T-helper 2 cell treated with Interferon-gamma antibody and Interleukin-4, amounts not matched to agents 5 μg/mL and 100 μg/mL, for 36 hours (primary cell): ENCODE measurements around the gene MRPL32.
A peak's percentile ranks its signal among the peaks of the same experiment; 100 is the strongest.
"Not testable (repeated sequence)": the region's sequence is repeated elsewhere in the genome, so short reads cannot be mapped to it uniquely, and the experiment has no call there.

Experiments used
- DNase-seq: peaks from one replicate; pipeline ENCODE4 v3.0.0; 2021; ENCODE audit warnings: low spot score
- H3K27ac Mint-ChIP-seq: one replicate; pipeline ENCODE4 v1.8.0; 2021; ENCODE audit warnings: mild to moderate bottlenecking, mixed read lengths
- H3K27me3 Mint-ChIP-seq: one replicate; pipeline ENCODE4 v1.8.0; 2021; ENCODE audit warnings: low read depth, mixed read lengths
- H3K36me3 Mint-ChIP-seq: one replicate; pipeline ENCODE4 v1.8.0; 2021; ENCODE audit warnings: low read depth, mixed read lengths
- H3K4me1 Mint-ChIP-seq: one replicate; pipeline ENCODE4 v1.8.0; 2021; ENCODE audit warnings: low read depth, mixed read lengths
- H3K4me3 Mint-ChIP-seq: one replicate; pipeline ENCODE4 v1.8.0; 2022; ENCODE audit warnings: mild to moderate bottlenecking, moderate library complexity, mixed read lengths
- H3K9me3 Mint-ChIP-seq: one replicate; pipeline ENCODE4 v1.8.0; 2021; ENCODE audit warnings: mixed read lengths

Gene MRPL32

DNA sequence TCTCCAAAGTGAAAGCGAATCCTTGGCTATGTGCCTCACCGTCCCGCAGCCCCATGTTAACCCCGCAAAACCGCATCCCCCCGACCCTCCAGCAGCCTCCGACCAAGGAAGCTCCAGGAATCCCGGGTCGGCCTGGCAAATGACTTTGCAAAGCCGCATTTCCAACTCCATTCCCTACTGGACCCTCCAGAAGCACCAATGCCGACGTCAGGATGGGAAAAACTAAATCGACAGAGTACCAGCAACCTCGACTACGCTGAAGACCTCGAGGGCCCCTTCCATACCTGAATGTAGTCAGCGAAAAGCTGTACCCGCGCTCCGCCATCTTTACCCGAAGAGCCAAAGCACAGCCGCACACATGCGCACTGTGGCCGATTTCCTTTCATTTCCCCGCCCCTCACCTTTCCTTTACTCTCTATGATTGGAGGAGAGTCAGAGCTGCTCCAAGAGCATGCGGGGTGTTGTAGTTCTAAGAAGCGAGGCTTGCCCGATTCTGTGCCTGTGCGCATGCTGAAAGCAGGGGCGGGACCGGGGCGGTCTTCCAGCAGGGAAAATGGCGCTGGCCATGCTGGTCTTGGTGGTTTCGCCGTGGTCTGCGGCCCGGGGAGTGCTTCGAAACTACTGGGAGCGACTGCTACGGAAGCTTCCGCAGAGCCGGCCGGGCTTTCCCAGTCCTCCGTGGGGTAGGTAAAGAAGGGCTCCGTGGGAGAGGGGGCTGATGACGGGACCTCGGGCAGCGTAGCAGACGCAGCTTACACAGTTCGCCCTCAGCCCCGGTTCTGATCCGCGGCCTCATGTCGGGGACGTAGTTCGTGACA is at the start of gene MRPL32, which contains the start of gene PSMA2:
TSS of gene MRPL32 (plus strand) at position 543 of the 818 bp plus-strand sequence. CDS start at position 554, 11 bp downstream.
TSS of gene PSMA2 (minus strand) at position 341 of the 818 bp plus-strand sequence. CDS start at position 325, 16 bp downstream.
- Mint-ChIP-seq H3K4me3 (peak within 1 kb of the TSS; percentile 96), H3K9me3 (no peaks in the 10 kb centered on the region), H3K36me3 (peaks cover 39% of the 10 kb centered on the region), H3K27ac (peak within 1 kb of the TSS; percentile 99), H3K27me3 (no peaks in the 10 kb centered on the region), H3K4me1 (peaks cover 48% of the 10 kb centered on the region)
- DNase-seq = peak; percentile 96

GRCh38 chr7:42883950-42884349 is 48.2 kb upstream of the MRPL32 start:
- H3K4me3 Mint-ChIP-seq = no peak overlapping the region
- peaks cover 6% of the 10 kb centered on the region for H3K27me3 Mint-ChIP-seq
- H3K36me3 Mint-ChIP-seq = no peaks in the 10 kb centered on the region
- H3K27ac Mint-ChIP-seq = no peak overlapping the region
- H3K4me1 Mint-ChIP-seq = peaks cover 14% of the 10 kb centered on the region
- H3K9me3 Mint-ChIP-seq = no peaks in the 10 kb centered on the region
- DNase-seq = no peak

- not testable (repeated sequence) for H3K4me3 Mint-ChIP-seq, H3K27me3 Mint-ChIP-seq, H3K9me3 Mint-ChIP-seq, DNase-seq, H3K36me3 Mint-ChIP-seq, H3K27ac Mint-ChIP-seq
- H3K4me1 Mint-ChIP-seq = peaks cover 16% of the 10 kb centered on the region
Measured at GRCh38 chr7:42885183-42885582, 47.0 kb upstream of the MRPL32 start.

- no peak for DNase-seq
- Mint-ChIP-seq H3K36me3 (no peaks in the 10 kb centered on the region), H3K27ac (no peak overlapping the region), H3K4me1 (peaks cover 16% of the 10 kb centered on the region), H3K4me3 (no peak overlapping the region), H3K9me3 (no peaks in the 10 kb centered on the region), H3K27me3 (peaks cover 4% of the 10 kb centered on the region)
Measured at GRCh38 chr7:42886129-42886528, 46.0 kb upstream of the MRPL32 start.

DNA sequence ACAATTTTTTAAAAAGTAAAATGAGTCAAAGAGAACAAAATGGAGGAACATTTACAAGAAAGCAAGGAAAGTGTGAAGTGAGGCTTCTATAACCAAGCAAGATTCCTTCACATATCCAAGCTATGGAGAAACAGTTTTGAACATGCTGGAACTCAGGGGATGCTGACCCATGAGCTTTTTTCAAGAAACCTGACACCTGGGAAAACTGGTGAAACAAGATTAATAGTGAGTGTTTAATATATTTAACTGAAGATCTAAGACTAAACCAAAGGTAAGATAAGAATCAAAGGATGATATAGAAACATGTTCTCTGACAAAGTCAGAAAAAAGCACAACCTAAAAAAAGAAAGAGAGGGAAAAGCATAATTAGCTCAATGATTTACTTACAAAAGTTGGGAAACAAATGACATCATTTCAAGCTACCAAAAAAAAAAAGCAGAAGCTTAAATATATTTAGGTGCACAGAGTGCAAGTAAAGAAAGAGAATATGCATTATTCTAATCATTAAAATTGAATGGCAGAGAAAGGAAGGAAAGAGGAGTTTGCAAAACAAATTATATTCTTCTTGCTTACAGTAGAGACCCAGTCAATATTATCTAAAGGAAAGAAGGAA is 45.2 kb upstream of the MRPL32 start:
- no peak for DNase-seq
- Mint-ChIP-seq H3K4me1 (peaks cover 16% of the 10 kb centered on the region), H3K36me3 (no peaks in the 10 kb centered on the region)

DNA sequence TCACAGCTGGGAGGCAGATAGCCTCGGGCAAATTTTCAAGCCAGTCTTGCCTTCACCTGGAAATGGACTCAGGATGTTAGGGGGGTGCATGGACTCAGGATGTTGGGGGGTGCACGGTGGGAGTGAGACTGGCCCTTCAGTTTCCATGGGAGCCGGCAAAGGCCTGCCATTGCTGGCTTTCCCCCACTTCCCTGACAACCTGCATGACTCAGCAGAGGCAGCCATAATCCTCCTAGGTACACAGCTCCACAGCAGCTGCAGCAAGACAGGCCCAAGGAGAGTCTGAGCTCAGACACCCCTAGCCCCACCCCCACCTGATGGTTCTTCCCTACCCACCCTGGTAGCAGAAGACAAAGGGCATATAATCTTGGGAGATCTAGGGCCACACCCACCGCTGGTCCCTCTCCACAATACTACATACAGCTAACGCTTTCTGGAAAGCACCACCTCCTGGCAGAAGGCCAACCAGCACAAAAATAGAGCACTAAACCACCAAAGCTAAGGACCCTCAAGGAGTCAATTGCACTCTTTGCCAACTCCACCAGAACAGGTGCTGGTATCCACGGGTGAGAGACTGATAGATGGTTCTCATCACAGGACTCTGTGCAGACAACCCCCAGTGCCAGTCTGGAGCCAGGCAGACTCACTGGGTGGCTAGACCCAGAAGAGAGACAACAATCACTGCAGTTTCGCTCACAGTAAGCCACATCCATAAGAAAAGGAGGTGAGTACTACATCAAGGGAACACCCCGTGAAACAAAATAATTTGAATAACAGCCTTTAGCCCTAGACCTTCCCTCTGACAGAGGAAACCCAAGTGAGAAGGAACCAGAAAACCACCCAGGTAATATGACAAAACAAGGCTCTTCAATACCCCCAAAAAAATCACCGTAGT is 38.6 kb upstream of the MRPL32 start:
- H3K4me1 Mint-ChIP-seq = peaks cover 5% of the 10 kb centered on the region
- H3K36me3 Mint-ChIP-seq = peaks cover 2% of the 10 kb centered on the region
- H3K9me3 Mint-ChIP-seq = peaks cover 16% of the 10 kb centered on the region
- no peak overlapping the region for H3K4me3 Mint-ChIP-seq
- H3K27ac Mint-ChIP-seq = no peak overlapping the region
- DNase-seq = no peak
- H3K27me3 Mint-ChIP-seq = peaks cover 35% of the 10 kb centered on the region

More for the DNA sequence above, 45.2 kb upstream of the MRPL32 start:
- H3K27ac Mint-ChIP-seq = peak overlapping the region; percentile 3
- no peaks in the 10 kb centered on the region for H3K9me3 Mint-ChIP-seq
- H3K4me3 Mint-ChIP-seq = peak overlapping the region; percentile 86
- peaks cover 4% of the 10 kb centered on the region for H3K27me3 Mint-ChIP-seq

DNA sequence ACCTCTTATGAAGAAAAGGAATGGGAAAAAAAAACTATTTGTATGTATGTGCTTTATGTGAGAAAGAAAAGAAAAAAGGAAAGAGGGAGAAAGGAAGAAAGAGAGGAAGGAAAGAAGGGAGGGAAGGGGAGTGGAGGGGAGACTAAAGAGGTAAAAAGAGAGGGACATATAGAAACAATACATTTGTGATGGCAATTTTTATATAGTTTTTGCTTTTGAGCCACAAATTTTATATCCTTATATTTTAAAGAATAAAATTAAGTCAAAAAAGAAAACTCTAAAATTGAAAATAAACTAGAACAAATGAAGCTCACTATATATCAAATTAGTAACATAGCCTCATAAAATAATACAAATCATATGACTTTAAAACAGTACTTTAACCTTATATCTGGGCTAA is 31.3 kb upstream of the MRPL32 start:
- Mint-ChIP-seq H3K27ac (no peak overlapping the region), H3K9me3 (no peaks in the 10 kb centered on the region), H3K4me3 (no peak overlapping the region), H3K27me3 (peaks cover 31% of the 10 kb centered on the region), H3K36me3 (no peaks in the 10 kb centered on the region), H3K4me1 (peaks cover 2% of the 10 kb centered on the region)
- no peak for DNase-seq

DNA sequence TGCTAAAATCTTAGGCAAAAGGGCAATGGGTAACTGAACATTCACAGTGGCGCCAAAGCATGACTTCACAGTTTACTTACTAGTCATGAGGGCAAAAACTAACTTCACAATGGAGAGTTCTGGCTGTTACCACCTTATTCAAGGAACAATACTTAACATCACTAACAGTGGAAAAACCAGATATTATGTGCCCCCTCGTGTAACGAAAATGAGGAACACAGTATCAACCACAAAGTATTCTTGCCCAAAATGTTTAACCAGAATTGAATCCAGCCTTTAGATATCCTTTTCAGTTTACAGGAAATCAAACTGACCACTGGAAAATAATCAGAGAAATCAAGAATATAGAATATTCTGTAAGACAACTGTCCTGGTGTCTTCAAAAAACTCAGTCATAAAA is 29.8 kb upstream of the MRPL32 start:
- Mint-ChIP-seq H3K27ac (no peak overlapping the region), H3K27me3 (peaks cover 21% of the 10 kb centered on the region), H3K4me1 (peaks cover 2% of the 10 kb centered on the region), H3K36me3 (no peaks in the 10 kb centered on the region), H3K9me3 (no peaks in the 10 kb centered on the region), H3K4me3 (no peak overlapping the region)
- DNase-seq = no peak

- Mint-ChIP-seq H3K36me3 (peaks cover 15% of the 10 kb centered on the region), H3K9me3 (no peaks in the 10 kb centered on the region), H3K4me3 (no peak overlapping the region), H3K27ac (no peak overlapping the region), H3K4me1 (peaks cover 35% of the 10 kb centered on the region), H3K27me3 (peaks cover 7% of the 10 kb centered on the region)
- DNase-seq = no peak
Measured at GRCh38 chr7:42906181-42906580, 26.0 kb upstream of the MRPL32 start.

GRCh38 chr7:42907316-42907715 is 24.9 kb upstream of the MRPL32 start:
- Mint-ChIP-seq H3K36me3 (peaks cover 15% of the 10 kb centered on the region), H3K4me3 (no peak overlapping the region), H3K4me1 (peaks cover 40% of the 10 kb centered on the region), H3K27ac (no peak overlapping the region), H3K9me3 (no peaks in the 10 kb centered on the region), H3K27me3 (no peaks in the 10 kb centered on the region)
- no peak for DNase-seq

- Mint-ChIP-seq H3K4me3 (peak overlapping the region; percentile 91), H3K27ac (no peak overlapping the region), H3K4me1 (peaks cover 69% of the 10 kb centered on the region), H3K36me3 (peaks cover 29% of the 10 kb centered on the region), H3K9me3 (no peaks in the 10 kb centered on the region), H3K27me3 (no peaks in the 10 kb centered on the region)
- no peak for DNase-seq
Measured at GRCh38 chr7:42910306-42910705, 21.9 kb upstream of the MRPL32 start.

- Mint-ChIP-seq H3K36me3 (peaks cover 41% of the 10 kb centered on the region), H3K4me3 (peak within 1 kb of the TSS; percentile 91), H3K9me3 (no peaks in the 10 kb centered on the region), H3K27ac (peak within 1 kb of the TSS; percentile 85), H3K27me3 (no peaks in the 10 kb centered on the region), H3K4me1 (peaks cover 77% of the 10 kb centered on the region)
- peak; percentile 96 for DNase-seq
Measured at GRCh38 chr7:42911454-42912447, 20.4 kb upstream of the MRPL32 start, which contains the start of gene C7orf25. Gene C7orf25, minus strand, starts transcription at chr7:42912070. Its CDS starts 1,170 bp downstream, at chr7:42910900.

GRCh38 chr7:42913591-42913990 is 18.6 kb upstream of the MRPL32 start:
- H3K9me3 Mint-ChIP-seq = no peaks in the 10 kb centered on the region

More at GRCh38 chr7:42913591-42913990, 18.6 kb upstream of the MRPL32 start:
- Mint-ChIP-seq H3K27me3 (no peaks in the 10 kb centered on the region), H3K36me3 (peaks cover 49% of the 10 kb centered on the region), H3K4me3 (peak overlapping the region; percentile 82), H3K4me1 (peaks cover 69% of the 10 kb centered on the region), H3K27ac (peak overlapping the region; percentile 79)
- no peak for DNase-seq
